K562 (cell line): ENCODE results near the gene DNM1. TPM values are rescaled to one million over a fixed set of nuclear protein-coding genes. Genes with fewer than 3 reads are reported as not detected.

Source experiments
- BRD4 ChIP-seq: fragments of 200-600 bp; sonication (generic); IDR thresholded peaks from 2 replicates; pipeline ENCODE4 v1.6.1; 2017; ENCODE audit warnings: inconsistent platforms
- DMBX1 ChIP-seq: fragments of 250-450 bp; sonication (Bioruptor Pico); IDR thresholded peaks from 2 replicates; pipeline ENCODE4 v1.8.0; 2022; ENCODE audit warnings: inconsistent platforms, mild to moderate bottlenecking, moderate library complexity, borderline replicate concordance
- ELK3 ChIP-seq: fragments of 450-650 bp; formaldehyde crosslinking; IDR thresholded peaks from 2 replicates; pipeline ENCODE4 v1.4.0; 2020; ENCODE audit warnings: mild to moderate bottlenecking
- ETV1 ChIP-seq: fragments of 450-650 bp; conservative IDR thresholded peaks from 2 replicates; pipeline ENCODE4 v1.6.1; 2016; ENCODE audit warnings: missing genetic modification characterization, control low read depth, low read depth, missing compliant biosample characterization
- GTF3C2 ChIP-seq: IDR thresholded peaks from 3 replicates; pipeline ENCODE4 v1.6.1; 2011; ENCODE audit warnings: borderline replicate concordance, mild to moderate bottlenecking, moderate library complexity; ENCODE audit not compliant: insufficient read length; ENCODE audit errors: extremely low read depth
- MBD2 ChIP-seq: sonication (generic); IDR thresholded peaks from 2 replicates; pipeline ENCODE4 v1.6.1; 2016; ENCODE audit warnings: low read depth, borderline replicate concordance
- NKRF ChIP-seq: fragments of 450-650 bp; IDR thresholded peaks from 2 replicates; pipeline ENCODE4 v1.6.1; 2016; ENCODE audit warnings: borderline replicate concordance
- POLR2B ChIP-seq: fragments of 450-650 bp; IDR thresholded peaks from 2 replicates; pipeline ENCODE4 v1.6.1; 2018; ENCODE audit warnings: low read depth; ENCODE audit not compliant: partially characterized antibody
- TARDBP ChIP-seq: fragments of 450-650 bp; IDR thresholded peaks from 2 replicates; pipeline ENCODE4 v1.6.1; 2016
- ZNF217 ChIP-seq: sonication (generic); formaldehyde crosslinking; IDR thresholded peaks from 2 replicates; pipeline ENCODE4 v1.8.0; 2022; ENCODE audit warnings: mild to moderate bottlenecking, missing genetic modification reagents
- ZNF280A ChIP-seq: fragments of 450-650 bp; IDR thresholded peaks from 2 replicates; pipeline ENCODE4 v1.6.1; 2018; ENCODE audit warnings: mild to moderate bottlenecking, low read depth; ENCODE audit not compliant: partially characterized antibody
- ZNF699 ChIP-seq: fragments of 250-450 bp; sonication (Bioruptor Pico); IDR thresholded peaks from 2 replicates; pipeline ENCODE4 v1.8.0; 2021; ENCODE audit warnings: mild to moderate bottlenecking, moderate library complexity; ENCODE audit not compliant: insufficient replicate concordance
- ZNF75A ChIP-seq: fragments of 450-650 bp; formaldehyde crosslinking; IDR thresholded peaks from 2 replicates; pipeline ENCODE4 v1.4.0; 2020; ENCODE audit warnings: mild to moderate bottlenecking
- ZNF785 ChIP-seq: fragments of 250-450 bp; sonication (Bioruptor Pico); IDR thresholded peaks from 2 replicates; pipeline ENCODE4 v1.4.0; 2020; ENCODE audit warnings: mild to moderate bottlenecking
- ZZZ3 ChIP-seq: fragments of 450-650 bp; IDR thresholded peaks from 2 replicates; pipeline ENCODE4 v1.6.1; 2016; ENCODE audit warnings: antibody characterized with exemption, mild to moderate bottlenecking, moderate library complexity
- polyA plus RNA-seq, 8 experiments: library from polyadenylated mRNA; depleted of rRNA in 4 of 8; stranded (reverse) in 5 of 8; unstranded in 3 of 8; fragments of >200 nt; fragmentation: Nextera tagmentation in 2 of 8; fragmentation: Illumina TruSeq in 1 of 8; extraction: Ambion mirVana in 2 of 8; extraction: Trizol in 1 of 8; gene quantifications; 2 replicates each; pipeline versions ENCODE4 v1.2.1 to v1.2.3, GENCODE V29; 2011 to 2014; ENCODE audit warnings: inconsistent platforms in 1 of 8, missing spikeins in 1 of 8
- total RNA-seq, 7 experiments: library from RNA; depleted of rRNA in 6 of 7; stranded (reverse); fragments of >200 nt in 6 of 7; fragmentation: Illumina TruSeq in 2 of 7; extraction: Trizol in 2 of 7; gene quantifications; 2 replicates each; pipeline versions ENCODE4 v1.2.1 to v1.2.3, GENCODE V29; 2011 to 2021; ENCODE audit warnings: low replicate concordance in 1 of 7
- TF ChIP-seq, protein P1 (sequence below): IDR thresholded peaks from 3 replicates; pipeline ENCODE4 v1.6.1; 2011; ENCODE audit warnings: borderline replicate concordance, mild to moderate bottlenecking; ENCODE audit not compliant: insufficient read length, insufficient read depth
- TF ChIP-seq, protein P2 (sequence below): sonication (generic); formaldehyde crosslinking; IDR thresholded peaks from 2 replicates; pipeline ENCODE4 v1.5.0; 2020; ENCODE audit warnings: missing genetic modification reagents

The DNM1 gene
- total and polyA plus RNA-seq, 9 of the 15 experiments (the other 6 are each of a cell fraction or from before 2014, with no cell fraction given), result 0.39 to 23.1 (median 9.1) TPM

DNA sequence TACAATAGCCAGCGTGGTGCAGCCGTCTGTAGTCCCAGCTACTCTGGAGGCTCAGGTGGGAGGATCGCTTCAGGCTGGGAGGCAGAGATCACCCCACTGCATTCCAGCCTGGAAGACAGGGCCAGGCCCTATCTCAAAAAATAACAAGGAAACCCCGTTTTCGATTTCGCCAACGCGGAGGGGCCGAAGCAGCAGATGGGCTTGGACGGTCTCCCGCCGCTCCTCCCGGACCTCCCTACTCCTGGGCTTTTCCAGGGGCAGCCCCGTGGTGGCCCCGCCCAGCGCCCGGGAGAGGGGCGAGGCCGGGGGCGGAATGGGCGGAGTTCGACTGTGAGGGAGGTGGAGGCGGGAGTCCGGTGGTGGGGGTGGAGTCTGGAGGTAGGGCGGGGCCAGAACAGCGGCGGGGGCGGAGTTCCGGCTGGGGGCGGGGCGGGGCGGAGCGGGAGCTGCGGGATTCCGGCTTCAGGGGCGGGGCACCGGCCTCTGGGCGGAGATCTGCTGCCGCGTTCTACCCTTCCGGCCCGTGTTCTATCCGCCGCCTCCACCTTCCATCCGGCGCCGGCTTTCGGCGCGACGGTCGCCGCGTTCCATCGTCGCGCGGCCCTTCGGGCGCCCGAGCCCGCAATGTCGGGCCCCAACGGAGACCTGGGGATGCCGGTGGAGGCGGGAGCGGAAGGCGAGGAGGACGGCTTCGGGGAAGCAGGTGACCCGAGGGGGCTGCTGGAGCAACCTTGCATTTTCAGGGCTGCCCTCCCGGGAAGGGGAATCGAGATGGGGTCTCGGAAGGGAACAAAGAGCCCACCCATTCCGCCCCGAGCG is 43.2 kb upstream of the DNM1 start, which contains the start of gene BBLN (continued):
- TF ChIP-seq POLR2B (peak; percentile 92), MBD2 (no peak), ELK3 (CRISPR knock-in tag) (0 out of 2 replicates have a peak, but pooled peaks have one; percentile 68), NKRF (peak; percentile 80; the same call in 1 of the 2 replicates), ZNF280A (no peak), GTF3C2 (no peak), ZNF217 (CRISPR knock-in tag) (no peak), BRD4 (0 out of 2 replicates have a peak, but pooled peaks have one; percentile 11), DMBX1 (no peak; the same call in 1 of the 2 replicates), ZNF75A (CRISPR knock-in tag) (peak; percentile 70), ETV1 (tag) (peak; percentile 81), ZZZ3 (no peak), ZNF699 (CRISPR knock-in tag) (no peak), ZNF785 (CRISPR knock-in tag) (no peak), TARDBP (no peak)
- TF ChIP-seq, protein P1, sequence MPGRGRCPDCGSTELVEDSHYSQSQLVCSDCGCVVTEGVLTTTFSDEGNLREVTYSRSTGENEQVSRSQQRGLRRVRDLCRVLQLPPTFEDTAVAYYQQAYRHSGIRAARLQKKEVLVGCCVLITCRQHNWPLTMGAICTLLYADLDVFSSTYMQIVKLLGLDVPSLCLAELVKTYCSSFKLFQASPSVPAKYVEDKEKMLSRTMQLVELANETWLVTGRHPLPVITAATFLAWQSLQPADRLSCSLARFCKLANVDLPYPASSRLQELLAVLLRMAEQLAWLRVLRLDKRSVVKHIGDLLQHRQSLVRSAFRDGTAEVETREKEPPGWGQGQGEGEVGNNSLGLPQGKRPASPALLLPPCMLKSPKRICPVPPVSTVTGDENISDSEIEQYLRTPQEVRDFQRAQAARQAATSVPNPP, result no peak
- TF ChIP-seq, protein P2, sequence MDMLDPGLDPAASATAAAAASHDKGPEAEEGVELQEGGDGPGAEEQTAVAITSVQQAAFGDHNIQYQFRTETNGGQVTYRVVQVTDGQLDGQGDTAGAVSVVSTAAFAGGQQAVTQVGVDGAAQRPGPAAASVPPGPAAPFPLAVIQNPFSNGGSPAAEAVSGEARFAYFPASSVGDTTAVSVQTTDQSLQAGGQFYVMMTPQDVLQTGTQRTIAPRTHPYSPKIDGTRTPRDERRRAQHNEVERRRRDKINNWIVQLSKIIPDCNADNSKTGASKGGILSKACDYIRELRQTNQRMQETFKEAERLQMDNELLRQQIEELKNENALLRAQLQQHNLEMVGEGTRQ (CRISPR knock-in tag), result no peak
